ENCODE measurements around the gene KLF13.

The KLF13 gene

DNA sequence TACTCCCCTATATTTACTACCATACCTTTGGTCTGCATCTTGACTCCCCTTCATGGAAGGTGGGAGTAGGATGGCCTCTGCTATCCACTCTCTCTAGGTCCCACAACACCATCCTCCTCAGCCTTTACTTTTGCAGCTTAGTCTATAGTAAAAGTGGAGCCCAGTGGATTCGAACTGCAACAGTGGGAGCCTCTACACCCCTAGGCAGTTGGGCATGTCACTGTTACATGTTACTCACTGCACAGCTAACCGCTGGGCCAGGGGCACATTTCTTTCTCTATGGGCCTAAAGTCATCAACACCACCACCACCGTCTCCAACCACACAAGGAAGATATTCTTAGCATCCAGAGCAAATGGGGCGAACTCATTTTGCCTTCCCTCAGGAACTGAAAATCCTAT is 62.9 kb downstream of the KLF13 start:
- Histone ChIP-seq H3K4me1 (ENCODE audit: control insufficient read depth, insufficient read depth, low read length) (no peaks in the 10 kb centered on the region), H3K9ac (ENCODE audit: low read depth, low read length) (no peak overlapping the region), H3K4me3 (ENCODE audit: low read depth, low read length) (no peak overlapping the region), H3K9me3 (ENCODE audit: control insufficient read depth, insufficient read depth, low read length) (no peaks in the 10 kb centered on the region), H3K36me3 (ENCODE audit: control insufficient read depth, insufficient read depth, low read length) (no peaks in the 10 kb centered on the region), H3K27me3 (ENCODE audit: control insufficient read depth, insufficient read depth, low read length) (peaks cover 11% of the 10 kb centered on the region)

DNA sequence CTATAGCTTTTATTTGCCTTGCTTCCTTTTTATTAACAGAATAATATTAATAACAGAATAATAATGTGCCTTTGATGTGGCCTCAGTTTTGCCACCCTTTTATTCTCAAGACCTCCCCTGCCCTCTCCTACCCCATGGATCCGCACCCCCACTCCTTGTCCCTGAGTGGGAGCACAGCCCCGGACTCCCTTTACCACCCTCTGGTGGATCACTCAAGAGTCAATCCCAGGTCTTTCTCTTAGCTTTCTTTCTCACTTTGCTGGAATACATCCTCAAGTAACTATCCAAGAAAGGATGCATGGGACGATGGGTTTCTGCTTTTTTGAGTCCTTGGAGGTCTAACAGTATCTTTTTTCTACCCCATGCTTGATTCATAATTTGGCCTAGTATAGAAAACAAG is 63.4 kb downstream of the KLF13 start:
- Histone ChIP-seq H3K9me3 (ENCODE audit: control insufficient read depth, insufficient read depth, low read length) (no peaks in the 10 kb centered on the region), H3K27me3 (ENCODE audit: control insufficient read depth, insufficient read depth, low read length) (peaks cover 11% of the 10 kb centered on the region), H3K4me1 (ENCODE audit: control insufficient read depth, insufficient read depth, low read length) (no peaks in the 10 kb centered on the region), H3K9ac (ENCODE audit: low read depth, low read length) (no peak overlapping the region), H3K36me3 (ENCODE audit: control insufficient read depth, insufficient read depth, low read length) (no peaks in the 10 kb centered on the region), H3K4me3 (ENCODE audit: low read depth, low read length) (no peak overlapping the region)

DNA sequence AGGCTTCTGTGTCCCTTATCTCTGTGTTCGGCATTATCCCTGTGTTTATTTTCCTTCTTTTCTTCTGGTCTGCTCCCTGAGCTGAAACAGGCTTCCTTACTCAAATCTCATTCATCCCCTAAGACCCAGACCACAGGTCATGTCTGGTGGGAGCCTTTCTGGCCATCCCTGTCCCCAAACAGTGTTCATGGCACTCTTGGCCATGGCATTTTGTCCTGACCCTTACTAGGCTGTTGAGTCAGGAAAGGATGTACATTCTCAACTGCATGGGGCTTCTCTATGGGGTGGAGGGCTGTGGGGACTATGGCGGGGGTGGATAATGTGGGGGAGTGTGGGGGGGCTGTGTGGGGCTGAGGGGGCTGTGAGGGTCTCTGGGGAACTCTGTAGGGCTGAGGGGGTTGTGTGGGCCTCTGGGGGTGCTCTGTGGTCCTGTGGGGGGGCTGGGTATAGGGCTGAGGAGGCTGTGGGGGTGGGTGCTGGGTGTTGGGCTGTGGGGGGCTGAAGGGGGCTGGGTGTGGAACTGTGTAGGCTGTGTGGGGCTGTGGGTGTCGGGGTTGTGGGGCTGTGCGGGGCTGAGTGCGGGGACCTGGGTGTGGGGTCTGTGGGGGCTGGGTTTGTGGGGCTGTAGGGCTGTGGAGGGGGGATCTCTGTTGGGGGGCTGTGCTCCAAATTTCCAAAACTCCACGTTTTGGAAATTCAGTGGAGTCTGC is 64.3 kb downstream of the KLF13 start:
- peaks cover 11% of the 10 kb centered on the region for H3K27me3 ChIP-seq (ENCODE audit: control insufficient read depth, insufficient read depth, low read length)
- H3K4me1 ChIP-seq (ENCODE audit: control insufficient read depth, insufficient read depth, low read length) = no peaks in the 10 kb centered on the region
- H3K9ac ChIP-seq (ENCODE audit: low read depth, low read length) = no peak overlapping the region
- no peaks in the 10 kb centered on the region for H3K9me3 ChIP-seq (ENCODE audit: control insufficient read depth, insufficient read depth, low read length)
- H3K4me3 ChIP-seq (ENCODE audit: low read depth, low read length) = no peak overlapping the region
- H3K36me3 ChIP-seq (ENCODE audit: control insufficient read depth, insufficient read depth, low read length) = no peaks in the 10 kb centered on the region

DNA sequence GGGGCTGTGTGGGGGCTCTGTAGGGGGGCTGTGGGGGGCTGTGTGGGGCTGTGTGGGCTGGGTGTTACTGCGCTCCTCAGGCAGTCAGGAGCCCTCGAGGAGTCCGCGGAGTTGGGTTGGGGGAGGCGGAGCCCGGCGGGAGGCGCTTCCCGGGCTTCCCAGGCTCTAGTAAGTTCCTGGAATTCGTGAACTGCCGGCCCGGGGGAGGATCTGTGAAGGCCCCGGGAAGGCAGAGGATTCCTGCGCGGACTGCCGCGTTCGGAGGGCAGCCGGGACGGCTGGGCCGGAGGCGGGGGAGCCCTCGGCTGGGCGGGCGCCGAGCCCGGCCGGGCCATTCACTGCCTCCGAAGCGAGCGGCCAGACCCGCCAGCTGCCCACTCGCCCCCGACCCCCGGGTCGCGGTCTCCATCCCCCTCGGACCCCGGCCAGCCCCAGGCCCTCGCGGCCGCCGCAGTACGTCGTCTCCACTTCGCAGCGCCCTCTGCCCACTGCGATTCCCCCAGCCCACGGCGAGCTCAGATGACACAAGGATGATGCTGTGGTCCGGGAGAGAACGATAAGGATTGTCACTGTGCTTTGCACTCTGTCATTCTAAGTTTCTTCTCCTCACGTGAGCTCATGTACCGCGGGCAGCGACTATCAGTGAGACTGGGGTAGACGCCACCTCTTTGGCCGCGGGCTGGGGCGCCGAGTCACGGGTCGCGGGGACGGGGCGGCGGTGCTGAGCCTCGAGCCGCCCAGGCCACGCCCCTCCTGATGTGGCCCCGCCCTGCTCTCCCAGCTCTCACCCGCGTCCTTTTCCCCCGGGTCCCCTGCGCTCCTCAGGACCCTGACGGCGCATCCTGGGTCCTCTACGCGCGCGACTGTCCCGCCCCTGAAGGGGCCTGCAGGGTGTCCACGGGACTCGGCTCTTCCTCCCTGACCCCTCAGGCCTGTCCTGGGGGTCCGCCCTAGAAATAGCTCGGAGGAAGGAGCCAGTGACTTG is 65.3 kb downstream of the KLF13 start:
- Histone ChIP-seq H3K9ac (ENCODE audit: low read depth, low read length) (no peak overlapping the region), H3K36me3 (ENCODE audit: control insufficient read depth, insufficient read depth, low read length) (no peaks in the 10 kb centered on the region), H3K9me3 (ENCODE audit: control insufficient read depth, insufficient read depth, low read length) (no peaks in the 10 kb centered on the region), H3K27me3 (ENCODE audit: control insufficient read depth, insufficient read depth, low read length) (peaks cover 11% of the 10 kb centered on the region), H3K4me1 (ENCODE audit: control insufficient read depth, insufficient read depth, low read length) (peaks cover 3% of the 10 kb centered on the region), H3K4me3 (ENCODE audit: low read depth, low read length) (peak overlapping the region; percentile 85)

DNA sequence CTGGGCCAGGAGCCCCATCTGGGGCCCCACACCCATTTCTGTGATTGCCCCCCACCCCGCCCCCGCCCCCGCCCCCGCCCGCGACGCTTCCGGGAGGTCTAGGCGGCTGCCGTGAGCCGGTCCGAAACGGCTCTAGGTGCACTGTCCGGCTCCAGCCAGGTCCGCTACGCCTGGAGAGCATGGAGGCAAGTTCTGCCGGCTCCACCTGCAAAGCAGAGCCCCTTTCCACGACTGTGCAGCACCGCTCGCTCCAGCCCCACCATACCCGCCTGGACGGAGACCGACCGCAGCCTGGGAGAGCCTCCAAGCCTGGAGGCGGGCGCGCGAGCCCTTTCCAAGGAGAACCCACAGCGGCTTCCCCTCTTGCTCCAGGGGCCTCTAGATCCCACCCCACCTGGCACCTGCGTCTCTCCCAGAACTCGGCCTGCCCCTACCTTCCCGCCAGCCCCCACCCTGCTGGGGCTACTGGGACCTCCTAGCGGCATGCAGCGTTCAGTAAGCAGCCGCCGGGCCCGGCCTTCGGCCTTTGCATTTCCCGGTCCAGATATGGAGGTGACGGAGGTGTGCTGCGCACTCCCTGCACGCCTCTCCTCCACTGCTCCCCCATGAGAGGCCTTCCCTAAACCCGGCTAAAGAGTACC is 66.2 kb downstream of the KLF13 start:
- Histone ChIP-seq H3K4me1 (ENCODE audit: control insufficient read depth, insufficient read depth, low read length) (peaks cover 6% of the 10 kb centered on the region), H3K4me3 (ENCODE audit: low read depth, low read length) (peak overlapping the region; percentile 66), H3K27me3 (ENCODE audit: control insufficient read depth, insufficient read depth, low read length) (peaks cover 11% of the 10 kb centered on the region), H3K9ac (ENCODE audit: low read depth, low read length) (no peak overlapping the region), H3K36me3 (ENCODE audit: control insufficient read depth, insufficient read depth, low read length) (no peaks in the 10 kb centered on the region), H3K9me3 (ENCODE audit: control insufficient read depth, insufficient read depth, low read length) (no peaks in the 10 kb centered on the region)

DNA sequence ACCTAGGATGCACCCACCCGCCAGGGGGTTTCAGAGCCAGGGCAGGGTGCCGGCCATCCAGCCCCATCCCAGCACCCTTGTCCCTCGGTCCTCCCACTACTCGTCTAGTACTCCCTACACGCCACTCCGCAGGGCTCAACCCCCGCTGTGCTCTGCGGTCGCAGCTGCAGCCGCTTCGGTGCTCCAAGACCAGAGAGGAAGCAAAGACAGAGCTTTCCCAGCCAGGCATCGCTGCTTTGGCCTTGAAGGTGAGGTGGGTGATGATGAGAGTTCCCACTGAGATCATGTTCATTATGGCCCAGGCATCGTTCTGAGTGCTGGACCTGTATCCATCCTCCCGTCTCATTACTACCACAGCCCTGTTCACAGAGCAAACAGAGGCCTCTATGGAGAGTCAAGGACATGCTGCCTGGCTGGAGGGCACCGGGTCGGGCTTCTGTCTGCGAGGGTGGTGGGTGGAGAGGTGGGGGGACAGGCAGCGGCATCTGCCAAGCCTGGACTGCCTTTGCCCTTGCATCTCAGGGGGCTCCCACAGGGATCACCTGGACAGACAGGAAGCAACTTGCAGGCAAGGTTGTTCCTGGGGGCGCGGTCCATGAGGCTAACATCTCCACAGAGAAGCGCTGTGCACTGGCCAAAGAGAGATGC is 66.9 kb downstream of the KLF13 start:
- H3K27me3 ChIP-seq (ENCODE audit: control insufficient read depth, insufficient read depth, low read length) = peaks cover 11% of the 10 kb centered on the region

DNA sequence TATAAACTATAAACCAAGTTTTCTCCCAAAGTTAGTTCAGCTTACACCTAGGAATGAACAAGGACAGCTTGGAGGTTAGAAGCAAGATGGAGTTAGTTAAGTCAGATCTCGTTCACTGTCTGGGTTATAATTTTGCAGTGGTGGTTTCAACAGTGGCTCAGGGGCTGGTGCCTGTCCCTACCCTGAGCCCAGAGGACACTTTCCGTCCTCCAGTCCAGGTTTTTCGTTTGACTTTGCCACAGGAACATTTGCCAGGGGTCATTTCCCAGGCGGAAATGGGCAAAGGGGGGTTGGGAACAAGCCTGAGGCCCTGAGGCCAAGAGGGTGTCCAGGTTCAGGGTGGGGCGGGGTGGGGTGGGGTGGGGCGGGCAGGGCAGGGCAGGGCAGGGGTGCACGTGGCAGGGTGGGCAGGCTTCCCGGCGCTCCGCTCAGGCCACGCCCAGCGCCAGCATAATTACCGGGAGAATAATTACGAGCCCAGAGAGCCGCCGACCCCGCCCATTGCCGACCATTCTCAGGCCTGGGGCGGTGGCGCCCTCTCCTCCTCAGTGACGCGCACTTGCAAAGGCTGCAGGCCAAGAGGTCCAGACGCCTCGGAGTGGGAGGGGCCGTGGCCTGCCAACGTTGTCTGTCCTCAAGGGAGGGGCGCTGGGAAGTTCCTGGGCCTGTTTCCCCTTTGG is 70.4 kb downstream of the KLF13 start:
- H3K9me3 ChIP-seq (ENCODE audit: control insufficient read depth, insufficient read depth, low read length) = no peaks in the 10 kb centered on the region
- H3K9ac ChIP-seq (ENCODE audit: low read depth, low read length) = no peak overlapping the region
- peaks cover 11% of the 10 kb centered on the region for H3K27me3 ChIP-seq (ENCODE audit: control insufficient read depth, insufficient read depth, low read length)
- H3K36me3 ChIP-seq (ENCODE audit: control insufficient read depth, insufficient read depth, low read length) = no peaks in the 10 kb centered on the region
- peaks cover 9% of the 10 kb centered on the region for H3K4me1 ChIP-seq (ENCODE audit: control insufficient read depth, insufficient read depth, low read length)
- H3K4me3 ChIP-seq (ENCODE audit: low read depth, low read length) = no peak overlapping the region

More for the DNA sequence above, 66.9 kb downstream of the KLF13 start:
- Histone ChIP-seq H3K36me3 (ENCODE audit: control insufficient read depth, insufficient read depth, low read length) (no peaks in the 10 kb centered on the region), H3K9me3 (ENCODE audit: control insufficient read depth, insufficient read depth, low read length) (no peaks in the 10 kb centered on the region), H3K9ac (ENCODE audit: low read depth, low read length) (no peak overlapping the region), H3K4me1 (ENCODE audit: control insufficient read depth, insufficient read depth, low read length) (peaks cover 9% of the 10 kb centered on the region), H3K4me3 (ENCODE audit: low read depth, low read length) (peak overlapping the region; percentile 66)

DNA sequence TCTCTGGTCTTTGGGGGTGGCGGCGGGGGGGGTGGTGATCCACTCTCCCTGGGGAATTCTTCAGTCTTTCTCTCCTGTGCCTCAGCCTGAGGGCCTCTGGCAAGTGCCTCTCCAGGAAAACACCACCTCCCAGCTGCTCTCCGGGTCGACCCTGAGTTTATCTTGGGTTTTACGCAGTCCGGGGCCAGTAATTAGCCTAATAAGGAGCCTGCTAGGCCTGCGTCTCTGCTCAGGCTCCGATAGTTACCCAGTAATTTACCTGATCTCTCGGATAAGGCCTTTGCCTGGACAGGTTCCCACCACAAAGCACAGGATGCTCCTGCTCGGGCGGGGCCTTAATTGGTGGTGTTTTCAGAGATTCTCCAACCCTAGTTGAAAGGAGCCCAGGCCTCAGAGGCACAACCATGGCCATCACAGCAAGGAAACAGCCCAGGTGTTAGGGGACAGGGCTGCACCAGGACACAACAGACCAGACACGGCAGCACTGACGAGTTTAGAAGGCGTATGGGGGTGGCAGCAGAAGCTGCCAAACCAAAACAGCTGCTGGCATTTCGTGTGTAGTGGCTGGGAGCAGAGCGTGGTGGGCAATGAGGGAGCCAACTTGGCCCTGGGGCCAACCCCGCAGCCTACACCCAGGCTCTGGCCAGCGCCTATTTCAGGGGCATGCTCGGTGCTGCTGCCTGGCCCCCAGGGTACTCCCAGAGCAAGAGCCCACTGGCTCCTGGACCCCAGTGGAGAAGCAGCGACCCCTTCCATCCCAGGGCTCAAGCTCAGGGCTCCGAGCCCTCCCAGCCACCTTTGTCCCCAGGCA is 71.4 kb downstream of the KLF13 start:
- H3K4me3 ChIP-seq (ENCODE audit: low read depth, low read length) = no peak overlapping the region

DNA sequence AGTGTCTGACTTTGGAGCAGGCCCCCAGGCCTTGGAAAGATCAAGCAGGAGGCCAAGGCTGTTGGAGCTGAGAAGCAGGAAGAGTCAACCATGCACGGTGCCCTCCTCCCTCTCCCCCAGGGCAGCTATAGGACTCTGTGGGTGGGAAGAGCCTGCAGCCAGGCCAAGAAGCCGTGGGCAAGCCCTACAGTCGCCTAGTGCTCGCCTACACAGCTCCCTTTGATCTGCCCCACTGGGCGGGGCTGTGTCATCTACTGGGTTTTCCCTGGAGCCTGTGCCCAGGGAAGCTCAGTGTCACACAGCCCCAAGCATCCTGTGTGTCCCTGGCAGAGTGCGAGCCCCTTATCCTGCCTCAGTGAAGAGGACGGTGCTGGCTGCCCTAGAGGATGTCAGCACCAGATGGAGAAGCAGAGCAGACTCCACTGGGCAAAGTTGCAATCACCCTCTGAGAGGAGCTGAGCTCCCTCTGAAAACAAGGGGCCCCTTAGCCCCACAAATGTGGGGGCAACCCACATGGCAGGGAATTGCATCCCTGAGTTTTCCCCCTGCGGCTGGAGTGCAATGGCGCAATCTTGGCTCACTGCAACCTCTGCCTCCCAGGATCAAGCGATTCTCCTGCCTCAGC is 72.2 kb downstream of the KLF13 start:
- Histone ChIP-seq H3K9me3 (ENCODE audit: control insufficient read depth, insufficient read depth, low read length) (no peaks in the 10 kb centered on the region), H3K36me3 (ENCODE audit: control insufficient read depth, insufficient read depth, low read length) (no peaks in the 10 kb centered on the region), H3K27me3 (ENCODE audit: control insufficient read depth, insufficient read depth, low read length) (peaks cover 2% of the 10 kb centered on the region), H3K4me1 (ENCODE audit: control insufficient read depth, insufficient read depth, low read length) (peaks cover 9% of the 10 kb centered on the region), H3K4me3 (ENCODE audit: low read depth, low read length) (no peak overlapping the region), H3K9ac (ENCODE audit: low read depth, low read length) (peak overlapping the region; percentile 47)

More for the DNA sequence above, 71.4 kb downstream of the KLF13 start:
- H3K9me3 ChIP-seq (ENCODE audit: control insufficient read depth, insufficient read depth, low read length) = no peaks in the 10 kb centered on the region
- H3K36me3 ChIP-seq (ENCODE audit: control insufficient read depth, insufficient read depth, low read length) = no peaks in the 10 kb centered on the region
- peak overlapping the region; percentile 47 for H3K9ac ChIP-seq (ENCODE audit: low read depth, low read length)
- H3K27me3 ChIP-seq (ENCODE audit: control insufficient read depth, insufficient read depth, low read length) = peaks cover 7% of the 10 kb centered on the region
- peaks cover 9% of the 10 kb centered on the region for H3K4me1 ChIP-seq (ENCODE audit: control insufficient read depth, insufficient read depth, low read length)

DNA sequence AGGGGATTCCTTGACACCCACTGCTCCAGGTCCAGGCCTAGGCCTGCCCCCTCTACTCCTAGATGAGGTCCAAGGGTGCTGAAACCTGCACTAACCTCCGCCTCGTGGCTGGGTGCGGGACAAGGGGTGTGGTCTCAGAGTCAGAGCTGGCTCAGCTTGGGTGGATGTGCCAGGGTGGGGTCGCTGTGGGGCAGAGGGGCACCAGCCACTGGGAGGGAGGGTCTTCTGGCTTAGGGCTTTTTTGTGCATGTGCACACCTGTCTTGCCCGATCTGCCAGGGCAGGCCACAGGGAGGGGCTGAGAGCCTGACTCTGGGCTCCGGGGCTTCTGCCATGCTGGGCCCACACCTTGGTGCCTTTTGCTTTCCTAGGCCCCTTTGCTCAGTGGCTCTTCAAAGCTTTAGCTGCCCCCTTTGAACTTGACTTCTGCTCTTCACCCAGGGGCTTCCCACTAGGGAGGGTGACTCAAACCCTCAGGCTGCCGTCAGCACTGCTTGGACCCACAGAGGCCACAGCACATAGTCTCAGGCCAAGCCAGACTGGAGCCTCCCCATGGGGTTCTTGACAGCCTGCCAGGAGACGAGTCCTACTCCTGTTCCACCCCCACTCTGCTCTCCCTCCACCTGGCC is 73.0 kb downstream of the KLF13 start:
- peaks cover under 1% of the 10 kb centered on the region for H3K9me3 ChIP-seq (ENCODE audit: control insufficient read depth, insufficient read depth, low read length)
- H3K9ac ChIP-seq (ENCODE audit: low read depth, low read length) = no peak overlapping the region
- no peak overlapping the region for H3K4me3 ChIP-seq (ENCODE audit: low read depth, low read length)
- H3K4me1 ChIP-seq (ENCODE audit: control insufficient read depth, insufficient read depth, low read length) = peaks cover 9% of the 10 kb centered on the region
- H3K27me3 ChIP-seq (ENCODE audit: control insufficient read depth, insufficient read depth, low read length) = no peaks in the 10 kb centered on the region
- H3K36me3 ChIP-seq (ENCODE audit: control insufficient read depth, insufficient read depth, low read length) = no peaks in the 10 kb centered on the region
